Activated CD8-positive, alpha-beta memory T cell treated with anti-CD3 and anti-CD28 coated beads, Interleukin-2, amount 50 U/mL, for 4 hours (primary cell): ENCODE results near the gene OR9Q2.
"Not testable (repeated sequence)": the region's sequence is repeated elsewhere in the genome, so short reads cannot be mapped to it uniquely, and the experiment has no call there.

Source experiments
- DNase-seq: peaks from one replicate; pipeline ENCODE4 v3.0.0-alpha.2; 2020

OR9Q2 gene, protein sequence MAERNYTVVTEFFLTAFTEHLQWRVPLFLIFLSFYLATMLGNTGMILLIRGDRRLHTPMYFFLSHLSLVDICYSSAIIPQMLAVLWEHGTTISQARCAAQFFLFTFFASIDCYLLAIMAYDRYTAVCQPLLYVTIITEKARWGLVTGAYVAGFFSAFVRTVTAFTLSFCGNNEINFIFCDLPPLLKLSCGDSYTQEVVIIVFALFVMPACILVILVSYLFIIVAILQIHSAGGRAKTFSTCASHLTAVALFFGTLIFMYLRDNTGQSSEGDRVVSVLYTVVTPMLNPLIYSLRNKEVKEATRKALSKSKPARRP

DNA sequence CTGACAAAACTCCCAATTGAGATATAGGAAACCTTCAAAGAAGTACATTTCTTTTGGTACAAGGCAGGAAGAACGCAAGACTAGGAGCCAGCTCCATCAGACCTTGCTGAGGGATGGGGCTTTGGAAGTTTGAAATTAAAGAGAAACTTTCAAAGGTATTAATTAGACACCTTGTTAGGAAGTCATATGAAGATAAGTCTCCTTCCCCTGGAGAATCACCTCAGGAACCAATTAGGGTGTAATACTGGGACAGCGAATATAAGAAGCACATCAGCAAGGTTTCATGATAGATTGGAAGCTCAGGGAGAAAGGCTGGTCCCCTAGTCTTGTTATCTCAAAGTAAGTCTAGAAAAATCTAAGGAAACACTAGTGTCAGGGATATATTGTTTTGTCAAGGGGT lies at the start of gene OR9Q2:
Gene OR9Q2 (plus strand): TSS at position 301 of the 400 bp plus-strand sequence. CDS start 1,421 bp downstream, outside the sequence.
- no peak for DNase-seq

GRCh38 chr11:58142761-58143160 lies 46.1 kb upstream of the OR9Q2 start:
- no peak for DNase-seq

DNA sequence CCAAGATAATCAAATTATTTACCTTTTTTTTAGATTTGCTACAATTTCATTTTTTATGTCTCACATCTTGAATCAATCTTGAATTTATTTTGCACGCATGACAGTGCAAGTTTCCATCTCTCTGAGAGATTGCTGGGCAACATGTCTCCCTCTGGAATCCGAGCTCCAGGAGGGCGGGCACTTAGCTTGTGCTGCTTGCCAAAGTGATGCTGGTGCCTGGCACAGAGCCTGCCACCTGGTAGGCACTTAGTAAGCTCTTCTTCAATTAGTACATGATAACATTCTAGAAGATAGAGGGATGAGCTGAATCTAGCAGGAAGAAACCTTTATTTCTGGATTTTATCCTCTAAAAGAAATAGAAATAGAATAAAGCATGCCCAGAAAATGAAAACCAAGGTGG lies 36.1 kb upstream of the OR9Q2 start:
- DNase-seq = no peak

GRCh38 chr11:58164389-58164788 lies 24.5 kb upstream of the OR9Q2 start:
- no peak for DNase-seq

DNA sequence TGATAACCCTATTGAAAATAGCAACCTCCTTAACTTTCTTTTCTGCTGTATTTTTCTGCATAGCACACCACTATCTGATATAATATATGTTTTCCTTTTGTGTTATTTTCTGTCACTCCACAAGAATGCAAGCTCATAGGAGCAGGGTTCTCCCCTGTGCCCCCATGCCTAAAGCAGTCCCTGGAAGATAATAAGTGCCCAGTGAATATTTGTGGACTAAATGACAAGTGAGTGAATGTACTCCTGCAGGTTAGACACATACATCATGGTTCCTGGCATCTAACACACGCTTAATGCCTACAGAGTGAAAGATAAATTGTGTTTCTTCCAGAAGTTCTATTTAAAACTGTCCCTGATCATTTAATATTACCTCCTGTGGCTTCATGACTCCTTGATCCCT lies 23.9 kb upstream of the OR9Q2 start:
- DNase-seq = no peak

DNA sequence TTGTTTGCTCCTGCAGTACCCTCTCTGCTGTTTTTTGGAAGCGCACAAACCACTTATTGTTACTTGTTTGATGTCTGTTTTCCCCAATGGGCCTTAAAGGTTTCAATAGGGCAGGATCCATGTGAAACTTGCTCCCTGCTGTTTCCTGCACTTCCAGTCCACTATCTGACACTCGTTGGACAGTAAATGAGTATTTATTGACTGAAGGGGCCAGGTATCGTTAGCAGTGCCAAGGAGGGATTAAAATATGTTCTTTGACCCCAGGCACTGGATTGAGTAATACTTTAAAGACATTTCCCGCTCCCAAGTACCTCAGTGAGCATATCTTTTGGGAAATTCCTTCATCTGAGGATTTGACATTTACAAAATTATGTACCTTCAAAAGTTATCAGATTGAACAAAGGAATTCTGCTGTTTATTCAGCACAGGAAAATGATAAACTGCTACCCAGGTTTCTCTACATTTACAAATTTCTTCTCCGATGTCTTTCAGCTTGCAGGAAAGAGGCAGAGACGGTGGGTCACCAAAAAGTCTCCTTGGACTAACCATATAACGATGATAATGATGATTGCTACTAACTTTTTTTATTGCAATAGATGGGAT lies 23.3 kb upstream of the OR9Q2 start:
- DNase-seq = no peak

GRCh38 chr11:58177409-58178054 lies 11.3 kb upstream of the OR9Q2 start:
- DNase-seq = no peak

GRCh38 chr11:58178444-58178843 lies 10.4 kb upstream of the OR9Q2 start:
- DNase-seq = no peak

- no peak for DNase-seq
Measured at GRCh38 chr11:58179648-58180047, 9.2 kb upstream of the OR9Q2 start.

- DNase-seq = no peak
Measured at GRCh38 chr11:58186938-58187337, 1.9 kb upstream of the OR9Q2 start.

DNA sequence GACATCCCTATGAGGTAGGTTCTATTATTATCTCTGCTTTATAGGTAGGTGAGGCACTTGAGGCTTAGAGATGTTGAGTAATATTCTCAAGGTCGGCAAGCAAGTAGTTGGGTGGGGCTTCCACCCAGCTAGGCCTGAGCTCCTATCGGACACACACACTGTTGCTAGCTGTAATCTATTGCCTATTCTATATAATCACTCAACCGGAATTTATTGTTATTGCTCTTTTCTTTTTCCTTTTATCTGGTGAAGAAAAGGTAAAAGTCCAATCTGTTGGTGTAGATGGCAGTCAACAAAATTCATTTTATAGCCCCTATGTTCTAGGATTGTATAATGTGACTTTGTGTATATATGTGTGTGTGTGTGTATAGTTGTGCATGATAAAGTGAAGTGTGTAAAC lies 3.4 kb downstream of the OR9Q2 start:
- no peak for DNase-seq

DNA sequence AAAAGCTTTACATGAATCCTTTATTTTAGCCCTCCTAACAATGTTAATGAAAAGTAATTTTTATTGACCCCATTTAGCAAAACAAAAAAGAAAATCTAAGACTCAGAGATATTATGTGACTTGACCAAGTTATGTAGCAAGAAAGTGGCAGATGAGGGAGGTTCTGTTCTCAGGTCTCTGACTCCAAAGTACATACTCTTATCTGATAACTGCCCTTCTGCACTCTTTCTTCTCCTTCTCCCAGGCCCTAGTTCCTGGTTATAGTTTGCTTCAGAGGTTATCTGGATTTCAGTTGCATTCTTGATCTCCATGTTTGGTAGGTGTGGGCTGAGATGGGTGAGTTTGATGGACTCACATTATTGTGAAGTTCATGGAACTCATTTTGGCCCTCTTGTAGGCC lies 4.5 kb downstream of the OR9Q2 start:
- DNase-seq = no peak

GRCh38 chr11:58195939-58196338 lies 7.1 kb downstream of the OR9Q2 start:
- no peak for DNase-seq

DNA sequence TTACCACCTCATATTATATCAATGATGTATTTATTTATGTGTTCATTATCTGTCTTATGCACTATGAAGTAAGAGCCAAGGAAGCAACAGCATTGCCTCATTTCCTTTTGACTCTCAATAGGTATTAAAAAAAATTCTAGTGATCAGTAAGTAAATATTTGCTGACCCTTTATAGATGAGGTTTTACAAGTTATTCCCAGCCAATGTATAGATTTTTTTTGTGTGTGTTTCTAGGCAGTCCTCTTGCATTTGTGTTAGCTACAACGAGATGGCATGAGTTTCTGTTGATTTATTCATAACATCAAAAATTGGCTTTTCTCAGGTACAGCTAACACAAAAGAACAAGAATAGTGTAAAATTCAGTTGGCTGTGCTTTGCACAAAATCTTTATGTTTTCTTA lies 10.4 kb downstream of the OR9Q2 start:
- DNase-seq = no peak

DNA sequence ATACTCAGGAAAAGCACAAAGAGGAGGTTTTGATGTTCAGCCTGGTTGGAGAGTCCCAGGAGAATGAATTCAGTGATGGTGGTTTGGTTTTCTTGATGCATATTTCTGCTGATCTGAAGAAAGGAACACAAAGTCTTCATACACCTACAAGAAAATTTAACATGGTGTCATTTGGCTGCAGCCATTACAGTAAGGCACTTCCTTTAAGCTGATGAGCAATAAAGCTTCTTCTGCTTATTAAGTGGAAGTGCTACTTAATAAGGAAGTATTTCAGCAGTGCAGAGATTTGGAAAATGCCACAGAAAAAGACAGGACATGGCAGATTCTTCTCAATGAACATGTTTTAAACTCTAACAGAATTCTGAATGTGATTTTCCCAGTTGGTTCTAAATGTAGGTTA lies 15.2 kb downstream of the OR9Q2 start, which contains the start of gene OR1S2:
Gene OR1S2 (minus strand): TSS at position 101 of the 400 bp plus-strand sequence. CDS start 0 bp downstream, at position 101.
- DNase-seq = no peak

- not testable (repeated sequence) for DNase-seq
Measured at GRCh38 chr11:58212420-58212819, 23.6 kb downstream of the OR9Q2 start, which contains the start of gene OR1S1. OR1S1 (plus strand) TSS chr11:58212720.

DNA sequence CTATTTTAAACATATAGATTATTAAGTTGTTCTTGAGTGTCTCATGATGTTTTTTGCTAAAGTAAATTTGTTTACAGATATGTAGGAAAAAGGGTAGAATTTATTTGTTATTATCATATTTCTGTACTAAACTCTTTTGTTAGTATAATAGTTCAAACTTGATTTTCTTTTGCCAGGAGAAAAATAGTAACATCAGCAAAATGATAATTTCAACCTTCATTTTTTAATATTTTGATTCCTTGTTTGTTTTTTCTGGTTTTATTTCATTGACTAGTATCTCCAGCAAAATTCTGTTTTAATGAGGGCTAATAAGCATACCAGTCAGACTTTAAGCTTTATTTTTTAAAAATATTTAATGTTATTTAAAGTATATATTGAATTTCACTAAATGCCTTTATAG lies 27.6 kb downstream of the OR9Q2 start:
- no peak for DNase-seq

GRCh38 chr11:58222721-58223120 lies 33.9 kb downstream of the OR9Q2 start:
- DNase-seq = no peak

DNA sequence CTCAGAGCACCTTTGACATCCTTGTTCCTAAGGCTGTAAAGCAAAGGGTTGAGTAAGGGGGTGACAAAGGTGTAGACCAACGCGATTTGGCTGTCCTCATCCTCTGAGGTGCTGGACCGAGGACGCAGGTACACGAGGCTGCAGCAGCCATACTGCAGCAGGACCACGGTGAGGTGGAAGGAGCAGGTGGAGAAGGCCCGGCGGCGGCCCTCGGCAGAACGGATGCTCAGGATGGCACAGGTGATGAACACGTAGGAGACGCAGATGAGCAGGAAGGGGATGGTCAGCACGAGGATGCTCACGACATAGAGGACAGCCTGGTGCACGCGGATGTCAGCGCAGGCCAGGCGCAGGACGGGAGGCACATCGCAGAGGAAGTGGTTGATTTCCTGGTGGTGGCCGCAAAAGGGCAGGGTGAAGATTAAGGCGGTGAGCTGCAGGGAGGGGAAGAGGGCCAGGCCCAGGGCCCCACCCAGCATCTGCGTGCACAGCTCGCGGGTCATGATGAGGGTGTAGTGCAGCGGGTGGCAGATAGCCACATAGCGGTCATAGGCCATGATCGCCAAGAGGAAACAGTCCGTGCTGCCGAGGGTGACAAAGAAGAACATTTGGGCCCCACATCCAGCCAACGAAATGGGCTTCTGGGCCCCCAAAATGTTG lies 39.2 kb downstream of the OR9Q2 start:
- no peak for DNase-seq
